Measurements from ENCODE around the gene ASCL3. TPM values are rescaled to one million over a fixed set of nuclear protein-coding genes. Genes with fewer than 3 reads are reported as not detected.

The ASCL3 gene
- total and polyA plus RNA-seq, 2 experiments from 2014 or later = not detected

DNA sequence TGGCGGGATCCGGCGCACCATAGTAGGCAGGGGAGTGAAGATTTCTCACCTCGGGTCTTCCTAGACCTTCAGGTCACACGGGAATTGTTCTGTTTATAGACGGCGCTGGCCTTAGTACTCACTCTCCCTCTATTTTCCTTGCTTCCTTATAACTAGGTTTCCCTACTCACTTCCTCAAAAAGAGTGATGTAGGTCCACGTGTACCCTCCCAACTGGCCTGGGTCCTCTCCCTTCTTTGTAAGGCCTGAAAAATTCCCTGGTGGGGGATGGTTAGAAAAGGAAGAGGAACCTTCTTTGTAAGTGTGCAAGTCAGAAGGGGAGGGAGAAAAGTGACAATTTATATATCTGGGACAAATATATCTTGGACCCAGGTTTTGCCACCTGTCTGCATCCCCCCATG, 24.4 kb upstream of the ASCL3 start (continued):
- TF ChIP-seq CREB1 (CRISPR knock-in tag; IDR thresholded peaks at IDR 0.05; ENCODE audit: low read depth) (no peak), ZNF114 (CRISPR knock-in tag; IDR thresholded peaks at IDR 0.05) (no peak)
- TF ChIP-seq, protein P1, sequence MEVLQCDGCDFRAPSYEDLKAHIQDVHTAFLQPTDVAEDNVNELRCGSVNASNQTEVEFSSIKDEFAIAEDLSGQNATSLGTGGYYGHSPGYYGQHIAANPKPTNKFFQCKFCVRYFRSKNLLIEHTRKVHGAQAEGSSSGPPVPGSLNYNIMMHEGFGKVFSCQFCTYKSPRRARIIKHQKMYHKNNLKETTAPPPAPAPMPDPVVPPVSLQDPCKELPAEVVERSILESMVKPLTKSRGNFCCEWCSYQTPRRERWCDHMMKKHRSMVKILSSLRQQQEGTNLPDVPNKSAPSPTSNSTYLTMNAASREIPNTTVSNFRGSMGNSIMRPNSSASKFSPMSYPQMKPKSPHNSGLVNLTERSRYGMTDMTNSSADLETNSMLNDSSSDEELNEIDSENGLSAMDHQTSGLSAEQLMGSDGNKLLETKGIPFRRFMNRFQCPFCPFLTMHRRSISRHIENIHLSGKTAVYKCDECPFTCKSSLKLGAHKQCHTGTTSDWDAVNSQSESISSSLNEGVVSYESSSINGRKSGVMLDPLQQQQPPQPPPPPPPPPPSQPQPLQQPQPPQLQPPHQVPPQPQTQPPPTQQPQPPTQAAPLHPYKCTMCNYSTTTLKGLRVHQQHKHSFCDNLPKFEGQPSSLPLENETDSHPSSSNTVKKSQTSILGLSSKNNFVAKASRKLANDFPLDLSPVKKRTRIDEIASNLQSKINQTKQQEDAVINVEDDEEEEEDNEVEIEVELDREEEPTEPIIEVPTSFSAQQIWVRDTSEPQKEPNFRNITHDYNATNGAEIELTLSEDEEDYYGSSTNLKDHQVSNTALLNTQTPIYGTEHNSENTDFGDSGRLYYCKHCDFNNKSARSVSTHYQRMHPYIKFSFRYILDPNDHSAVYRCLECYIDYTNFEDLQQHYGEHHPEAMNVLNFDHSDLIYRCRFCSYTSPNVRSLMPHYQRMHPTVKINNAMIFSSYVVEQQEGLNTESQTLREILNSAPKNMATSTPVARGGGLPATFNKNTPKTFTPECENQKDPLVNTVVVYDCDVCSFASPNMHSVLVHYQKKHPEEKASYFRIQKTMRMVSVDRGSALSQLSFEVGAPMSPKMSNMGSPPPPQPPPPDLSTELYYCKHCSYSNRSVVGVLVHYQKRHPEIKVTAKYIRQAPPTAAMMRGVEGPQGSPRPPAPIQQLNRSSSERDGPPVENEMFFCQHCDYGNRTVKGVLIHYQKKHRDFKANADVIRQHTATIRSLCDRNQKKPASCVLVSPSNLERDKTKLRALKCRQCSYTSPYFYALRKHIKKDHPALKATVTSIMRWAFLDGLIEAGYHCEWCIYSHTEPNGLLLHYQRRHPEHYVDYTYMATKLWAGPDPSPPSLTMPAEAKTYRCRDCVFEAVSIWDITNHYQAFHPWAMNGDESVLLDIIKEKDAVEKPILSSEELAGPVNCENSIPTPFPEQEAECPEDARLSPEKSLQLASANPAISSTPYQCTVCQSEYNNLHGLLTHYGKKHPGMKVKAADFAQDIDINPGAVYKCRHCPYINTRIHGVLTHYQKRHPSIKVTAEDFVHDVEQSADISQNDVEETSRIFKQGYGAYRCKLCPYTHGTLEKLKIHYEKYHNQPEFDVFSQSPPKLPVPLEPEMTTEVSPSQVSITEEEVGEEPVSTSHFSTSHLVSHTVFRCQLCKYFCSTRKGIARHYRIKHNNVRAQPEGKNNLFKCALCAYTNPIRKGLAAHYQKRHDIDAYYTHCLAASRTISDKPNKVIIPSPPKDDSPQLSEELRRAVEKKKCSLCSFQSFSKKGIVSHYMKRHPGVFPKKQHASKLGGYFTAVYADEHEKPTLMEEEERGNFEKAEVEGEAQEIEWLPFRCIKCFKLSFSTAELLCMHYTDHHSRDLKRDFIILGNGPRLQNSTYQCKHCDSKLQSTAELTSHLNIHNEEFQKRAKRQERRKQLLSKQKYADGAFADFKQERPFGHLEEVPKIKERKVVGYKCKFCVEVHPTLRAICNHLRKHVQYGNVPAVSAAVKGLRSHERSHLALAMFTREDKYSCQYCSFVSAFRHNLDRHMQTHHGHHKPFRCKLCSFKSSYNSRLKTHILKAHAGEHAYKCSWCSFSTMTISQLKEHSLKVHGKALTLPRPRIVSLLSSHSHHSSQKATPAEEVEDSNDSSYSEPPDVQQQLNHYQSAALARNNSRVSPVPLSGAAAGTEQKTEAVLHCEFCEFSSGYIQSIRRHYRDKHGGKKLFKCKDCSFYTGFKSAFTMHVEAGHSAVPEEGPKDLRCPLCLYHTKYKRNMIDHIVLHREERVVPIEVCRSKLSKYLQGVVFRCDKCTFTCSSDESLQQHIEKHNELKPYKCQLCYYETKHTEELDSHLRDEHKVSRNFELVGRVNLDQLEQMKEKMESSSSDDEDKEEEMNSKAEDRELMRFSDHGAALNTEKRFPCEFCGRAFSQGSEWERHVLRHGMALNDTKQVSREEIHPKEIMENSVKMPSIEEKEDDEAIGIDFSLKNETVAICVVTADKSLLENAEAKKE (CRISPR knock-in tag; IDR thresholded peaks at IDR 0.05) = no peak

DNA sequence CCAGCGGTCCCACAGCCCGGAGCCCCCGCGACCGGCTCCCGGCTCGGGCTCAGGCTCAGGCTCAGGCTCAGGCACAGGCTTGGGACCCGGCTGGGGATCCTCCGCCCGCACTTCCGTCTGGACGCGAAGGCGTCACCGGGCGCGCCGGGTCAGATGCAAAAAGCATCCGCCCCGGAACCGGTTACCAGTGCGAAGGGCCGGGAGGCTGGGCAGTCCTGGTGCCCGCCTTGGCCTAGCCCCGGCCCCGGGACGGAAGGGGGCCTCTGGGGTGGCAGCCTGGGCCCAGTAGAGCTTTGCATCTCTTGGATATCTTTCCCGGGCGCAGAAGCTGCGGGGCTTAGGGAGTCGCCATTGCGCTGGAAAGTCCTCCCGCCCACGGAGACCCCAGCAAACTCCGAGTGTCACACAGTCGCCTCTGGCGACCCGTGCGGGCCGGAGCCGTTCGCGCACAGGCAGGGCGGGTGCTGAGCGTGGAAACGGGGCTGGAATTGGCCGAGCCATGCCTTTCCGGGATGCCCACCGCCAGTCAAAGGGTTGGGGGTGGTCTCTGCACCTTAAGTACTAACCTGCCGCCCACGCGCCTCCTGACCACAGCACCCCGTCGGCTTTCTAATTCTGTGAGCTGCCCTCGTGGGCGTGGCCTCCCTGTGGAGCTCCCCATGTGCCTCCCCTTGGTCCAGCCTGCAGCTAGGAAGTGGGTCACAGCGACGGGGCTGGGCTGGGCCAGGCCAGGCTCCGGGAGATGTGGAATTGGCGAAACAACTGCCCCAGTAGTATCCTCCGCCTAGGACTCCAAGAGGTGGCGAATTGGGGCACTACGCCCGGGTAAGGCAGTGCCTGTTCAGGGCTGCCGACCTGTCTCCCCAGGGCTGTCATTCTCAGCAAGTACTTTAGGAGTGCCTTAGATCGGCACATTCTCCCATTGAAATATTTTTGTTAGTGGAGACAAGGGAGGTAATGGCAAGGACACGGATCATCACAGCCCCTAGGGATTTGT, 21.8 kb upstream of the ASCL3 start, which contains the start of gene TMEM9B:
Gene TMEM9B (minus strand): TSS at position 119 of the 997 bp plus-strand sequence. CDS start 129 bp downstream, outside the sequence.
- Histone ChIP-seq H3K27ac (ENCODE audit: low read depth) (peak within 1 kb of the TSS; percentile 95), H2AFZ (peak within 1 kb of the TSS; percentile 96)
- peak; percentile 96 for DNase-seq (ENCODE audit: low spot score)
- peak; percentile 83 for TF ChIP-seq POLR2AphosphoS5 (IDR thresholded peaks at IDR 0.05; ENCODE audit: low read depth)
- peak; percentile 93 for TF ChIP-seq CREB1 (CRISPR knock-in tag; IDR thresholded peaks at IDR 0.05; ENCODE audit: low read depth)
- no peak for TF ChIP-seq EZH2 (IDR thresholded peaks at IDR 0.05; ENCODE audit: low read depth, unreplicated experiment)
- TF ChIP-seq, protein P2, sequence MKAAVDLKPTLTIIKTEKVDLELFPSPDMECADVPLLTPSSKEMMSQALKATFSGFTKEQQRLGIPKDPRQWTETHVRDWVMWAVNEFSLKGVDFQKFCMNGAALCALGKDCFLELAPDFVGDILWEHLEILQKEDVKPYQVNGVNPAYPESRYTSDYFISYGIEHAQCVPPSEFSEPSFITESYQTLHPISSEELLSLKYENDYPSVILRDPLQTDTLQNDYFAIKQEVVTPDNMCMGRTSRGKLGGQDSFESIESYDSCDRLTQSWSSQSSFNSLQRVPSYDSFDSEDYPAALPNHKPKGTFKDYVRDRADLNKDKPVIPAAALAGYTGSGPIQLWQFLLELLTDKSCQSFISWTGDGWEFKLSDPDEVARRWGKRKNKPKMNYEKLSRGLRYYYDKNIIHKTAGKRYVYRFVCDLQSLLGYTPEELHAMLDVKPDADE (IDR thresholded peaks at IDR 0.05) = peak; percentile 50; the same call in 1 of the 2 replicates
- TF ChIP-seq EZH2phosphoT487 (IDR thresholded peaks at IDR 0.05; ENCODE audit: unreplicated experiment) = no peak
- no peak for TF ChIP-seq JUNB (IDR thresholded peaks at IDR 0.05; ENCODE audit: unreplicated experiment)
- TF ChIP-seq, protein P3, sequence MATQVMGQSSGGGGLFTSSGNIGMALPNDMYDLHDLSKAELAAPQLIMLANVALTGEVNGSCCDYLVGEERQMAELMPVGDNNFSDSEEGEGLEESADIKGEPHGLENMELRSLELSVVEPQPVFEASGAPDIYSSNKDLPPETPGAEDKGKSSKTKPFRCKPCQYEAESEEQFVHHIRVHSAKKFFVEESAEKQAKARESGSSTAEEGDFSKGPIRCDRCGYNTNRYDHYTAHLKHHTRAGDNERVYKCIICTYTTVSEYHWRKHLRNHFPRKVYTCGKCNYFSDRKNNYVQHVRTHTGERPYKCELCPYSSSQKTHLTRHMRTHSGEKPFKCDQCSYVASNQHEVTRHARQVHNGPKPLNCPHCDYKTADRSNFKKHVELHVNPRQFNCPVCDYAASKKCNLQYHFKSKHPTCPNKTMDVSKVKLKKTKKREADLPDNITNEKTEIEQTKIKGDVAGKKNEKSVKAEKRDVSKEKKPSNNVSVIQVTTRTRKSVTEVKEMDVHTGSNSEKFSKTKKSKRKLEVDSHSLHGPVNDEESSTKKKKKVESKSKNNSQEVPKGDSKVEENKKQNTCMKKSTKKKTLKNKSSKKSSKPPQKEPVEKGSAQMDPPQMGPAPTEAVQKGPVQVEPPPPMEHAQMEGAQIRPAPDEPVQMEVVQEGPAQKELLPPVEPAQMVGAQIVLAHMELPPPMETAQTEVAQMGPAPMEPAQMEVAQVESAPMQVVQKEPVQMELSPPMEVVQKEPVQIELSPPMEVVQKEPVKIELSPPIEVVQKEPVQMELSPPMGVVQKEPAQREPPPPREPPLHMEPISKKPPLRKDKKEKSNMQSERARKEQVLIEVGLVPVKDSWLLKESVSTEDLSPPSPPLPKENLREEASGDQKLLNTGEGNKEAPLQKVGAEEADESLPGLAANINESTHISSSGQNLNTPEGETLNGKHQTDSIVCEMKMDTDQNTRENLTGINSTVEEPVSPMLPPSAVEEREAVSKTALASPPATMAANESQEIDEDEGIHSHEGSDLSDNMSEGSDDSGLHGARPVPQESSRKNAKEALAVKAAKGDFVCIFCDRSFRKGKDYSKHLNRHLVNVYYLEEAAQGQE (IDR thresholded peaks at IDR 0.05; ENCODE audit: unreplicated experiment) = no peak
- no peak for TF ChIP-seq ZNF331 (CRISPR knock-in tag; IDR thresholded peaks at IDR 0.05; ENCODE audit: low read depth)

More for the DNA sequence above, 21.8 kb upstream of the ASCL3 start, which contains the start of gene TMEM9B:
- H3K4me3 ChIP-seq = peak within 1 kb of the TSS; percentile 97
- H3K27me3 ChIP-seq (ENCODE audit: insufficient read depth) = no peaks in the 10 kb centered on the region
- Mint-ChIP-seq H3K4me3 (peak within 1 kb of the TSS; percentile 90), H3K27me3 (ENCODE audit: insufficient read depth, low read depth, poor library complexity) (no peaks in the 10 kb centered on the region), H3K9me3 (no peaks in the 10 kb centered on the region), H3K4me1 (peaks cover 14% of the 10 kb centered on the region), H3K36me3 (ENCODE audit: low read depth) (no peaks in the 10 kb centered on the region; the same call in 2 of the 3 replicates), H3K27ac (peak within 1 kb of the TSS; percentile 92)
- H3K36me3 ChIP-seq (ENCODE audit: insufficient read depth) = no peaks in the 10 kb centered on the region
- H3K79me2 ChIP-seq (replicated peaks; ENCODE audit: insufficient read depth) = peaks cover 18% of the 10 kb centered on the region
- H4K20me1 ChIP-seq (replicated peaks; ENCODE audit: insufficient read depth) = no peaks in the 10 kb centered on the region; the same call in 1 of the 2 replicates
- H3F3A ChIP-seq (replicated peaks; ENCODE audit: low read depth) = peaks cover 14% of the 10 kb centered on the region
- H3K9me2 ChIP-seq (ENCODE audit: insufficient read depth) = no peaks in the 10 kb centered on the region
- peak; percentile 85 for ATAC-seq
- H3K4me2 ChIP-seq = peak within 1 kb of the TSS; percentile 97
- peaks cover 6% of the 10 kb centered on the region; the same call in 1 of the 2 replicates for H3K4me1 ChIP-seq (ENCODE audit: insufficient read depth)
